Measurements from ENCODE around the gene ARHGAP12. TPM values are rescaled to one million over a fixed set of nuclear protein-coding genes. Genes with fewer than 3 reads are reported as not detected.

The ARHGAP12 gene
- total RNA-seq, 1 experiment from 2014 or later, result 27.9 TPM

DNA sequence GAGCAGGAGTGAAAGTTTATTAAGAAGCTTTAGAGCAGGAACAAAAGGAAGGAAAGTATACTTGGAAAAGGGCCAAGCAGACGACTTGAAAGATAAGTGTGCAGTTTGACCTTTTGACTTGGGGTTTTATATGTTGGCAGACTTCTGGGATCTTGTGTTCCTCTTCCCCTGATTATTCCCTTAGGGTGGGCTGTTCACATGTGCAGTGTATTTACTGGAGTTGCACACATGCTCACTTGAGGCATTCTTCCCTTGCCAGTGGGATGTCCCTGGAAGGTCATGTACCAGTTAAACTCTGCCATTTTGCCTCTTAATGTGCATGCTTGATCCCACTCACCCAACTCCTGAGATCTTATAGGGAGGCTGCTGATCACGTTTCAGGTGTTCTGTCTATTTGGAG lies 23.4 kb upstream of the ARHGAP12 start:
- no peak for DNase-seq (ENCODE audit: low read depth)

DNA sequence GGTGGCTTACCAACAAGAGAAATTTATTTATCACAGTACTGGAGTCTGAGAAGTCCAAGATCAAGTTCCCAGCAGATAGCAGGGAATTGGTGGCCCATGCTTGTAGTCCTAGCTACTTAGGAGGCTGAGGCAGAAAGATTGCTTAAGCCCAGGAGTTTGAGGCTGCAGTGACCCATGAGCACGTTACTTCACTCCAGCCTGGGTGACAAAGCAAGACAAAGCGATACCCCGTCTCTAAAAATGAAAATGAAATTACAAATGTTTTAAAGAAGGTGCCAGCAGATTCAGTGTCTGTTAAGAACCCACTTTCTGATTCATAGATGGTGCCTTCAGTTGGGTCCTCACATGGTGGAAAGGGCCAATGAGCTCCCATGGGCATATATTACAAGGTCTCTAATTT lies 20.6 kb upstream of the ARHGAP12 start:
- DNase-seq (ENCODE audit: low read depth), result no peak

DNA sequence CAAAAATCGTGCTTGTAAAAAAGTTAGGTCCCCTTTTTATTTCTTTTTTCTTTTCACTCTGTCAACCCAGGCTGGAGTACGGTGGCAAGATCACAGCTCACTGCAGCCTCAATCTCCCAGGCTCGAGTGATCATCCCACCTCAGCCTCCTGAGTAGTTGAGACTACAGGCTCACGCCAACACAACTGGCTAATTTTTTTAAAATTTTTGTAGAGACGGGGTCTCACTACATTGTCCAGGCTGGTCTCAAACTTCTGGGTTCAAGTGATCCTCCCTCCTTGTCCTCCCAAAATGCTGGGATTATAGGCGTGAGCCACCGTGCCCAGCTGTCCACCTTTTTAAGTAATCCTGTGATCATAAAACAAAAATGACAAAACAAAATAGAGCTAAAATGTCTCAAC lies 19.4 kb upstream of the ARHGAP12 start:
- DNase-seq (ENCODE audit: low read depth), result no peak

DNA sequence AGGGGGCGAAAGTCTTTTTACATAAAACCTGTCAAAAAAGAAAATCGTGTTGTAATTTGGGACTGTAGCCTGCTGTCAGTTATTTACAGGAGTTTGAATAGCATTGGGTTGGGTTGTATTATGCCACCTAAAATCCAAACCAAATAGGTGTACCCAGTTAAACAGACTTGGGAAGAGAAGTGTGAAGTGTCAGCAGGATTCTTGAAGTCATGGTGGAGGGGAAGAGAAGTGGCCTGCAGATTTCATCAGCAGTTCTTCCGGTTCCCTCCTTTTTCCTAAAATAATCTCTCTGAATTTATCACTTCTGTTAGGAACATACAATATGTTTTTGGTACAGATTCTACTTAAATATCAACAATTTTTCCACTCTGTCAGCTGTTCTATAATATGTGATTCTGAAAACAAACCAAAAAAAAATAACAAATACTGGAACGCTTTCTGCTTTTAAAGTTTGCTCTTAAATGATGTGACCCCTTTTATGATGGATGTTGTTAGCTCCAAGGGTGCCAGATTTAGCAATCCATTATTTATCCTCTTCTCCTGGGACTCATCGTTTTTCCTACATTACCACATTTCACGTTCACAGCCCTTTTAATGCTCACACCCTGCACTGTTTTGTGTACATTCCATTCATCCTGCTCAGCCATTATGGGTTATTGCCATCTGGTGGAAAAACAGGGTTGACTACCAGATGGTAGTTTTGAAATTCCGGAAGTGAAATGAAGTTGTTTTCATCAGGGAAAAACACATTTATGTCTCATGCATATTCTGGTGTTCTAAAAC lies 18.7 kb upstream of the ARHGAP12 start:
- DNase-seq (ENCODE audit: low read depth), result peak; percentile 81

DNA sequence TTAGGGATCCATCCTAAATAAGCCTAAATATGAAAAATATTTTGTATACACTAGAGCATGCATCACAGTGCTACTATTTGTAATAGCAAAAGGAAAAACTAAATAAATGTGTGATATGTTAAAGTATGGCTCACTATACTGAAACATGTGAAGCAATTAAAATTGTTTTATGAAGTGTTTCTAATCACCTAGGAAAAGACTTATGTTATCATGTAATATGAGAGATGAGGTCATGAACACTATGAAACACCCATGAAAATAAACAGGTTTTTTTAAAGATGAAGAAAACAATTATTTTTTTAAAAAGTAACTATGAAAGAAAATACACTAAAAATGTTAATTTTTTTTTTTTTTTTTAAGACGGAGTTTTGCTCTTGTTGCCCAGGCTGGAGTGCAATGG lies 16.8 kb upstream of the ARHGAP12 start:
- DNase-seq (ENCODE audit: low read depth), result no peak

DNA sequence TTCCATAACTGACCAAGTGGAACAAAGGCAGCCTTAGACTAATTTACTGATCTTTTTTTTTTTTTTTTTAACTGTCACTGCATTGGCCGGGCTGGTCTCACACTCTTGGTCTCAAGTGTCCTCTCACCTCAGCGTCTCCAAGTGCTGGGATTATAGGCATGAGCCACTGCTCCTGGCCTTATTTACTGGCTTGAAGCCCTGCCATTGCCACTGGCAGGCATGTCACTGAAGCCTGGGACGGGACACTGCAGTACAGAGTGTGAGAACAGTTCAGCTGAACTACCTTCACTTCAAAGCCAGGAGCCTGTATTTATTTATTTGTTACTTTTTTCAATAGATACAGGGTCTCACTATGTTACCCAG lies 15.4 kb upstream of the ARHGAP12 start:
- no peak for DNase-seq (ENCODE audit: low read depth)

DNA sequence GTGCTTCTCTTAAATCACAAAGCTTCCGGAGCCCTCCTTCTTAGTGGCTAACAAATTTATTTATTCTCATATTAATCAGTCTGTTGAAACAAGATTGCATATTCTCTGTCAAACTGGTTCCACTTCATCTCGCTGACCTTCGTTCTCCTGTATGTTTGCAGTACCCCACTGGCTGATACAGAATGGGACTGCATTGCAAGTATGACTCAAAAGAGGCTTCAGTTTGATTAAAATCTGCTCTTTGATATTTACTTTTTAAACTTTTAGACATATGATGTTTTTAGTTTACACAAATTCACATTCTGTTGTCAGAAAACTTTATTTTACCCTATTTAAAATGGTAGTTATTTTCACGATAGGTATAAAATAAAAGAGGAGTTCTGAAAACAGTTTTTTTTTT lies 14.3 kb upstream of the ARHGAP12 start:
- DNase-seq (ENCODE audit: low read depth), result no peak

DNA sequence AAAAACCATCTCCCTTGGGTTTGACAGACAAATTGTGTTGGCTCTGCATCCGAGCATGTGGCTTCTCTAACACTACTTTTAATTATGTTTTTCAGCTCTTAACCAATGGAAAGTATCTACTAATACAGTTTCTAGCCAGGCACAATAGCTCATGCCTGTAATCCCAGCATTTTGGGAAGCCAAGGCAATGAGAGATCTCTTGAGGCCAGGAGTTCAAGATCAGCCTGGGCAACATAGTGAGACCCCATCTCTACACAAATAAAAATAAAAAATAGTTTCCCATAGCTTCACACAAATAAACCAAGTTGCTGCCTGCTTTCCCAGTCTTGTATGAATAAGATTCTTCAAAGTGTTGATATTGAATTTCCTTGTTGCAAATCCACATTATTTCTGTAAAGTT lies 13.8 kb upstream of the ARHGAP12 start:
- DNase-seq (ENCODE audit: low read depth), result no peak

DNA sequence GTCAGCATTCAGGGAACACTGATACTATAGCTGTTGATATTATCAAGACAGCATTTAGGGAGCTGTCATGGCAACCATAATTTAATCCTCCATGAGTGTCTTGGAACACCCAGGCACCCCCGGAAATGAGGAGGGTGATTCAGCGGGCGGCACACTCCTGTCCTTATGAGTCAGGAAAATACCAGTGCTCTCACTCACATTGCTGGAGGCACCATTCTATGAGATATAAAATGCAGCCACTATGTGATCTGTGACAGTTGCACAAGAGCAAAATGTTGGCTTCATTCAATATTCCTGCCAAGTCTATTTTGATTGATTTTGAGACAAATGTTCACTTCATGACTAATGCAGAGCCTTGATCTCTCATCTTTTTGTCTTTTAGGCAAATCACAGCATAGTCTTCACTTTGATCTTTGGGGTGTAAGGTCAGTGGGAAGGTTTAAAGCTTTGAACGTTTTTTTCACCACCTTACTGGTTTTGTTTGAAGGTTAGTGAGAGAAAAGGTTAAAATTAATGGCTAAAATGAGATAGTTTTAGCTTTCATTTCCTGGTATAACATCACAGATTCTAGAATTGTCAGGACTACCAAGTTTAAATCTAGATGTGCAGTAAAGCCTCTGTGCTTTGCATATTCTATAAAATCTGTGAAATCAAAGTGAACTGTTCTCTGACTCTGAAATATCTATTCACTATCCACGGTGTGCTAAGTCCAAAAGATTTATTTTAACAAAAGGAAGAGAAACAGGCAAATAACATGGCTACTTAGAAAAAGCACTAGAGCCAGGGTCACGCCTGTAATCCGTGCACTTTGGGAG lies 12.4 kb upstream of the ARHGAP12 start:
- DNase-seq (ENCODE audit: low read depth), result peak; percentile 99

DNA sequence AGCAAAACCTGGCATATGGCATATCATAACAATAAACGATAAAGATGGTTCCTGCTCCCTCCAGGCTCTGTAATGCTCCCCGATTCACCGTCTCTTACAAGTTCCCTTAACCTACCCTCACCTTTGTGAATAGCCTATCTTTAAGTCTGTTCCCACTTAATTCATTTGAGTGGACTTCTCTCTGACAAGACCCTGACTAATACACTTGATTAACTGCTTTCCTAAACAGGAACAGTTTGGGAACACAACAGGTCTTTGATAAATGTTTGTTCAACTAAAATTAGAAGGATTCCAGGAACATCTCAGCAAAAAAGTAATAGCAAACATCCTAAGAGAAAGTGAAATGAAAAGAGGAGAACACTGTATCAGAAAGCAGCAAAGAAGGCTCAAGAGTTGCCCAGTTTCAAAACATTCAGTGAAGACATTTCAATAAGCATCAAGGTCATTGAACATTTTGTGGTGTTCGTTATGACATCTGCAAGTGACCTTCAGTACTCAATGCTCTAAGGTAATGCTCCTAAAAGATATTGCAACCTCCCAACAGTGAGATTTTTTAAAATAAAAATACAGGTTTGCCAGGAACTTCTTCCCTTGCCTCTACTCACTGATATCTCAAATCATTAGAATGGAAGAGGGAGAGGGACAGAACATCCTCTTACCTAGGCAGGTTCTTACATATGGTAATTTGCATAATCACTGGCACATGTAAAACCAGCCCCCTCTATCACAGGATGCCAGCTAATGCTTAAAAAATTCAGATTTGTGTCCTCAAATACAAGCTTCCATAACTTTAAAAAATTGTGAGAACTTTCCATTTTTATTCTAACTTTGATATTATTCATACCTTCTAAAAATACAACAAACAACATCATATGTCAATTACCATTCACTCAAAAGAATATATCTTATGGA lies 11.4 kb upstream of the ARHGAP12 start:
- DNase-seq (ENCODE audit: low read depth), result peak; percentile 66

DNA sequence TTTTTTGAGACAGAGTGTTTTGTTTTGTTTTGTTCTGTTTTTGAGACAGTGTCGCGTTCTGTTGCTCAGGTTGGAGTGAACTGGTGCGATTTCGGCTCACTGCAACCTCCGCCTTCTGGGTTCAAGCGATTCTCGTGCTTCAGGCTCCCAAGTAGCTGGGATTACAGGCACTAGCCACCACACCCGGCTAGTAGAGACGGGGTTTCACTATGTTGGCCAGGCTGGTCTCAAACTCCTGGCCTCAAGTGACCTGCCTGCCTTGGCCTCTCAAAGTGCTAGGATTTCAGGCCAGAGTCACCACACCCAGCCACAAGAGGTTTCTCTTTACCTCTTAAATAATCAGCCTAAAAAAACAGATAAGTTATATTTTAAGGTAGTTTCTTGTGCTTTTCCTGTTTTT lies 8.7 kb upstream of the ARHGAP12 start:
- no peak for DNase-seq (ENCODE audit: low read depth)

DNA sequence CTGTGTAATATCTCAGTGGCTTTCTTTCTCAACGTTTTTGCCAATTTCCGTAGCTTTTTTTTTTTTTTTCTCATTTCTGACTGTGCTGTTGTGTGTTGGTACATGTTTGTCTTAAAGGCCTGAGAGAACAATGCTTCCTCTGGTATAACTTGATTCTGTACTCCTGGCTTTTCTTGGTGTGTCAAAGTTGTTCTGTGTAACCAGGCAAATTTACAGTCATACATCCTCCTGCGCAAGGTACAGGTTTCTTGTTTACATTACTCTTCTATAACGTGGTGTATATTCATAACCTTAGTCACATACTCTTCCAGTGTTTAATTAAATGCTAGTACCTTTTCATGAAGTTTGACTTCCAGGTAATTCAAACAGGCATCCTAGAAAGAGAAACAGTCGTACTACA lies 8.3 kb upstream of the ARHGAP12 start:
- DNase-seq (ENCODE audit: low read depth), result no peak

DNA sequence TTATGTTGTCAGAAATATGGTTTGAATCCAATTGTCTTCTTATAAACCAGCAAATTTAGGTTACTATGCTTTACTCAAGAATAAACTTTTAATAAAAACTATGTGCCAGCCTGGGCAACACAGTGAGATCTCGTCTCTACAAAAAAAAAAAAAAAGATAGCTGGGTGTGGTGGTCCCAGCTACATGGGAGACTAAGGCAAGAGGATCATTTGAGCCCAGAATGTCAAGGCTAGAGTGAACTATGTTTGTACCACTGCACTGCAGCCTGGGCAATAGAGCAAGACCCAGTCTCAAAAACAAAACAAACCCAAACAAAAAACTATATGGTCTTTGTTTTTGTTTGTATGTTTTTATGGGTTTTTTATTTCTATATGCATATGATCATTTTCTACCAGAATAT lies 7.5 kb upstream of the ARHGAP12 start:
- DNase-seq (ENCODE audit: low read depth), result no peak

DNA sequence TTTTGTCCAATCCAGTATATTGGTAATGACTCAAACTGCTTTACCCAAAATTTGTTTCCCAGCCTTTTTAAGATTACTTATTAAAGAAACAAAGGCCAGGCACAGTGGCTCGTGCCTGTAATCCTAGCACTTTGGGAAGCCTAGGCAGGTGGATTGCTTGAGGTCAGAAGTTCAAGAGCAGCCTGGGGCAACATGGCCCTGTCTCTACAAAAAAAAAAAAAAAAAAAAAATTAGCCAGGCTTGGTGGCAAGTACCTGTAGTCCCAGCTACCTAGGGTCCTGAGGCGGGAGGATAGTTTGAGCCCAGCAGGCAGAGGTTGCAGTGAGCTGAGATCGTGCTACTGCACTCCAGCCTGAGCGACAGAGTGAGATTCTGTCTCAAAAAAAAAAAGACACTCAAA lies 7.0 kb upstream of the ARHGAP12 start:
- DNase-seq (ENCODE audit: low read depth), result no peak

DNA sequence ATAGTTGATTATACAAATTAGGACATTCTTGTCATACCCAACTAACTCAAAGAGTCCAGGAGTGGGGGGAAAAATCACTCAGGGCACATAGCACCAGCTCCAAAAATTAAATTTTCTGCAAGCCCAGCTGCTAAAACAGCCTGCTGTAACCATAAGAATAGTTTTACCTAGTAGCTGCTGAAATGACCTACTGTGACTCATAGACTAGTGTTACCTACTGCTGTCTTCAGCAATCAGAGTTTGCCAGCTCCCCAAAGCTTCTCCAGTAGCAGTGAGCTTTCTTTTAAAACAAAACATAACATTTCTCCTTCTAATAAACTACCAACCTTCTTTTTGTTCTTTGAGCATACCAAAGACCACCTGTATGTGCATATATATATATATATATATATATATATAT lies 4.2 kb upstream of the ARHGAP12 start:
- DNase-seq (ENCODE audit: low read depth), result no peak

DNA sequence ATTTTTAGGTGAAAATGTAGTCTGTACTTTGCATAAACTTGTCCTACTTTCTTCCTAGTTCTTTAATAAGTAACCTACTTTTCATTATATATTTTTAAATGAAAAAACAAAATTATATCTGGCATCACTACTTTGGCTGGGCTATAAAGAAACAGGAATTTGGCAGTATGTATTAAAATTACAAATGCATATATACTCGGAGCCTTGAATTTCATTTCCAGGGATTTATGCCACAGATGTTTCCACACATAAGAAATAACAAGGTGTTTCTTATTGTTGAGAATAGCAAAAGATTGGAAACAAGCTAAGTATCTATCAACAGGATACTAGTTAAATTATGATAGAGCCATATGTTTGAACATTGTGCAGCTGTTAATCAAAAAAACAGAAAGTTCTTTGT lies 2.2 kb upstream of the ARHGAP12 start:
- DNase-seq (ENCODE audit: low read depth), result no peak

DNA sequence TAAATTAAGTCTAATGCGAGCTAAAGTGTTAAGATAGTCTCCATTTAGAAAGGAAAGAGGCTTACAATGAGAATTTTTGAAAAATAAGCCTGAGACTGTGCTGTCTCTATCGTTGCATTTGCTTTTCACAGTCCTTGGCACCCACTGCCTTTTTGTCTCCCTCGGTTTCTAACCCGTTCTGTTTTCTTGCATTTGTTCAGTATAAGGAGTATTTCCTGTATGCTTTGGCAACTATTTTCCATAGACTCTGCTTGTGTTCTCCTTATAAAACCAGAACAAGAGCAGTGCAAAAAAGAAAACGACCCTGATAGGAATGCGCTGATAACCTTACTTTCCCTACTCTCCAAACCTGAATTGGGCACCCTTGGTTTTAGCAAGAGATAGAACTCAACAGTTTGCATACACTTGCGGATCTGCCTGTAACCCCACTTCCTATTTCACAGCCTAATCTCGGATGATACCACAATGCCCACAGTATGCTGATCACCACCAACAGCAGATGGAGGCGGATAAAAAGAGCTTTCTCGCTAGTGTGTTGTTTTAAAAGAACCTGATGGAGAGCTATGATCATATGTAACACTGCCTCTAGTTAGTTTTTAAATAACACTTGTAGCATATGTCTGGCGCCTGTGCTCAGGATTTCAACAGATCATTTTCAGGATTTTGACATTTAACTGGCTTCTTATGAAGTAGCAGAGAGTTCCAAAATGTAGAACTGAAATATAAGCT lies 1.6 kb upstream of the ARHGAP12 start:
- no peak for DNase-seq (ENCODE audit: low read depth)

DNA sequence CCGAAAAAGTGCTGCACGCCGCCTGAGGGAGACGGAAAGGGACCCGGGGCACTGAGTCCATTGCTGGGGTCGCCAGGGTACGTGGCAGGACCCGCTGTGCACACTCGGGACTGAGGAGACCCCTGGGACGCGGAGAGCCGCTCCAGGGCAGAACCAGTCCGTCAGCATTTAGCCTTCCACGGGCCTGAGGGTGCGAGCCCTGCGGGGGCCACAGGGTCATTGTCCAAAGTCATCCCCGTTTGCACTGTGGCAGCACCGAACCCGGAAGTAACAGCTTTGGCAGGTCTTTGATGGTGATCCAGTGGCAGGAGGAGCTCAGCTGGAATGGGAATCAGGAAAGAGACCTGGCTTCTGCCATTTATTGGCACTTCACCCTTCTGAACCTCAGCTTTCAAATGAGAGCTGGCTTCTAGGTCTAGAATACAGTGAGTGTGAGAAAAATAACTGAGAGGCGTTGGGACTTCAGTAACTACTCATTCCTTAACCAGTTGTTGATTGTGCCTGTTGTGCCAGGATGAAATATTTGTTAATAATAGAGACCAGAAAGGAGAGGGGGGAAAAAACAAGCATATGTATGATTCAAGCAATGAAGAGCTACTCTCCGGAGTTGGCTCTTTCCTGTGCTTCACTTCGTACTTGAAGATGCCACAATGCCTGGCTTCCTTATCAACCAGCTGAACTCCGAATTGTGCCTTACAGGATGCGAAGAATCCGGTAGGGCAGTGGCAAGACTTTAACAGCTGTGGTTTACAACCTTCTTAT lies 811 bp upstream of the ARHGAP12 start:
- DNase-seq (ENCODE audit: low read depth), result peak; percentile 39

DNA sequence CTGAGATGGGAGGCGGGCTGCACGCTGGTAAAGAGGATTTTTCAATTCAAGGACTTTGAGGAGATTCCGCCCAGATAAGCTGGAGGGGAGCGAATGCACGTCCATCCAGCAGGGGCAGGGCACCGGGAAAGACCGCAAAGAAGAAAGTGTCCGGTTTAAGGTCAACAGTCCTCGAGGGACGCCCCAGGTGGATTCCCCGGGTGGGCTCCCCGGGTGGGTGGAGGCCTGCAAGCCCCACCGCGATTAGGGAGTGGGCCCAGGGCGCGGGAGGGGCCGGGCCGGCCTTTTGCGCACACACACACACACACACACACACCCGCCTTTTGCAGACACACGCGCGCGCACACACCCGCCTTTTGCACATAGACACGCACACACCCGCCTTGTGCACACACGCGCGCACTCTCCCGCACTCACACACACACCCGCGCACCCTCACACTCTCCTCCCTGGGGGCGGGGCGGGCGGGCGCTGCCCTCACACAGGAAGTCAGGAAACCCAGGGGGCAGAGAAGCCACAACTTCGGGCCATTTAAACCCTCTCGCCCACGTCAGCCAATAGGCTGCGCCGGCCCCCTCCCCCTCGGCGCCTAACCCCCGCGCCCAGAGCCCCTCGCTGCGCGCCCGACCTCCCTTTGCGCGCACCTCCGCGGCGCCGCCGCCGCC lies 615 bp downstream of the ARHGAP12 start:
- DNase-seq (ENCODE audit: low read depth), result peak; percentile 59

DNA sequence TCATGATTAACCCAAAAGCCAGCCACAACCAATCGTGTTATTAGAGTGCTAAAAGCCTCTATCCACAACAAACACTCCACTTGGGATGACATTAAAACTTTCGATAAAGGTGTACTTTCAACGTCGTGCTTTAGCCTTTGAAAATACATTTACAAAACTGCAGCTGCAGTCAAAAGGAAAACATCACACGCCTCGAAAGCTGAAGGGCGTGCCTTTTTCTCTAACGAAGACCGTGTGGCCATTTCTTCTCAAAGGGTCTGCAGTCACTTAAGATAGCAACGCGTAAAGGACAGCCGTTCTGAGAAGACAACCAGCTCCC lies 1.1 kb downstream of the ARHGAP12 start:
- DNase-seq (ENCODE audit: low read depth), result no peak

Measured in HT1080 (cell line).